Measurements from ENCODE around the gene TMC2. TPM values are rescaled to one million over a fixed set of nuclear protein-coding genes. Genes with fewer than 3 reads are reported as not detected.

Gene TMC2
- total and polyA plus RNA-seq, 8 donors = 0.02 to 0.19 (median 0.09) TPM; not detected in 3

DNA sequence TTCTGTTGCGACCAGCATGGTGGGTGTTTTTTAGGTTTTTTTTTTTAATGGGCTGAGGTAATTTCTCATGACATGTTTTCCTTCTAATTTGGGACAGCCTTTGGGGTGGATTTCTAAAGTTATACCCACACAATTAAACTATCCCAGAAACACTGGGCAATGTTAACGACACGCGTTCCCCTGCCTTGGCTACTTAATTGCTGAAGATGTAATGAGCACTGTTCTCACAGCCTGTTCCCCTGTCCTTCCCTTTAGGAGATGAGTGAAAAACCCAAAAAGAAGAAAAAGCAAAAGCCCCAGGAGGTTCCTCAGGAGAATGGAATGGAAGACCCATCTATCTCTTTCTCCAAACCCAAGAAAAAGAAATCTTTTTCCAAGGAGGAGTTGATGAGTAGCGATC lies 121.3 kb downstream of the TMC2 start:
- no peak for DNase-seq
- no peak for ATAC-seq
- H3K9me3 ChIP-seq = no peaks in the 10 kb centered on the region
- intact Hi-C loops (cut with DNase I) = no loop called here
- WGBS, 2 donors = 80 to 93% methylated on average over 5 of the region's 5 CpGs
- no peak for FAIRE-seq
- H3K36me3 ChIP-seq = peaks cover 7 to 70% (median 21%) of the 10 kb centered on the region in 3 donors
- peaks cover 0 to 9% (median 0%) of the 10 kb centered on the region in 3 donors for H3K4me1 ChIP-seq
- H3K27ac ChIP-seq = no peak overlapping the region
- H3K27me3 ChIP-seq = no peaks in the 10 kb centered on the region
- H3K4me3 ChIP-seq = no peak overlapping the region
- no peak for TF ChIP-seq CTCF (IDR thresholded peaks at IDR 0.05)

- no peak overlapping the region for H3K27ac ChIP-seq
- no peaks in the 10 kb centered on the region for H3K9me3 ChIP-seq
- intact Hi-C loops (cut with DNase I) = no loop called here
- peaks cover 0 to 14% (median 0%) of the 10 kb centered on the region in 3 donors for H3K4me1 ChIP-seq
- H3K4me3 ChIP-seq = no peak overlapping the region
- ATAC-seq = no peak
- FAIRE-seq = no peak
- H3K27me3 ChIP-seq = no peaks in the 10 kb centered on the region
- 76 to 78% methylated on average over 13 of the region's 13 CpGs for WGBS, 2 donors
- peaks cover 7 to 70% (median 21%) of the 10 kb centered on the region in 3 donors for H3K36me3 ChIP-seq
- no peak for DNase-seq
- no peak for TF ChIP-seq CTCF (IDR thresholded peaks at IDR 0.05)
Measured at GRCh38 chr20:2658414-2659354, 122.3 kb downstream of the TMC2 start.

- TF ChIP-seq CTCF (IDR thresholded peaks at IDR 0.05) = no peak
- Histone ChIP-seq H3K36me3 (peaks cover 7 to 68% (median 19%) of the 10 kb centered on the region in 3 donors), H3K27me3 (no peaks in the 10 kb centered on the region), H3K4me1 (peaks cover 0 to 6% (median 0%) of the 10 kb centered on the region in 3 donors), H3K9me3 (no peaks in the 10 kb centered on the region), H3K27ac (no peak overlapping the region), H3K4me3 (no peak overlapping the region)
- no peak for DNase-seq
- intact Hi-C loops (cut with DNase I) = no loop called here
- no peak for FAIRE-seq
- no peak for ATAC-seq
- 88 to 90% methylated on average over 10 of the region's 10 CpGs for WGBS, 2 donors
Measured at GRCh38 chr20:2659547-2659946, 123.2 kb downstream of the TMC2 start.

DNA sequence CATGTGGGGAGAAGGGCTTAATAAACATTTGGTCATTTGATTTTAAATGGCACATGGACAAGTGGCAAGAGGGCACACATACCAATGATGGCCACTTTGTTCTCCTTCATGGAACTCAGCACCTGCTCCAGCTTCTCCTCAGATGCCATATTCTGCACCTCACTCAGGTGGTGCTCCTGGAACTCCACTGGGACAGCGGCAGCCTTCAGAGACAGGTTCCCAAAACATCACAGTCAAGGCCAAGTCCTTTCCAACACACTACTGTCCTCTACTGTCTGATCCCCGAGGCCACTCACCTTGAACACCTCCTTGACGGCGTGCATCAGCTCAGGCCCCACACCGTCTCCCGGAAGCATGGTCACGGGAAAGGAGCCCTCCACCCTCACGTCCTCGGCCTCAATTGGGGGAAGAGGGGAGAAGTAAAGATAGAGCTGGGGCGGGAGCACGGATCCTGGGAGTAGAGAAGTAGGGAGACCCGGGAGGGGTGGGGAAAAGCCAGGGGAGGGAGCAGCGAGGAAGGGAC lies 127.1 kb downstream of the TMC2 start:
- intact Hi-C loops (cut with DNase I) = no loop called here
- H3K9me3 ChIP-seq = no peaks in the 10 kb centered on the region
- FAIRE-seq (no peak), ATAC-seq (peak in 2 of 4 donors; percentile 3 to 9), DNase-seq (no peak)
- peaks cover 0 to 30% (median 0%) of the 10 kb centered on the region in 3 donors for H3K36me3 ChIP-seq
- peak overlapping the region; percentile 95 to 99 (median 96) for H3K4me3 ChIP-seq
- peaks cover 0 to 5% (median 0%) of the 10 kb centered on the region in 3 donors for H3K4me1 ChIP-seq
- H3K27me3 ChIP-seq = no peaks in the 10 kb centered on the region
- WGBS, 2 donors = 3 to 8% methylated on average over 13 of the region's 13 CpGs
- peak overlapping the region in 3 of 4 donors; percentile 61 to 88 (median 79) for H3K27ac ChIP-seq
- no peak for TF ChIP-seq CTCF (IDR thresholded peaks at IDR 0.05)

Data from pancreas (tissue), 10 donors.